Measurements from ENCODE around the gene TCN2. TPM values are rescaled to one million over a fixed set of nuclear protein-coding genes. Genes with fewer than 3 reads are reported as not detected.
A peak's percentile ranks its signal among the peaks of the same experiment; 100 is the strongest.

The TCN2 gene
- total and polyA plus RNA-seq, 2 donors (not counting 1 experiment from before 2014, with no cell fraction given) = 7.1 to 10.8 TPM

DNA sequence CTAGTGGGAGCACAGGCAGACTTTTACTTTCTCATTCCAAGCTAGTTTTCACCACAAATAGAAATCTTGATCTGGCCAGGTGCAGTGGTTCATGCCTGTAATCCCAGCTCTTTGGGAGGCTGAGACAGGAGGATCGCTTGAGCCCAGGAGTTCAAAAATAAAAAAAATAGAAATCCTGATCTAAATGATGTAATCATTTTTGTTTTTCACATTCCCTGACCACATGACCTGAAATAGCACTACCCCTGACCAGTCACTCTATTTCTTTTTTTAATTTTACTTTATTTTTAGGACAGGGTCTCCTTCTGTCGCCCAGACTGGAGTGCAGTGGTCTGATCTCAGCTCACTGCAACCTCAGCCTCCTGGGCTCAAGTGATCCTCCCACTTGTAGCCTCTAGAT, 2.3 kb upstream of the TCN2 start:
- Histone ChIP-seq H3K4me1 (ENCODE audit: control insufficient read depth, extremely low read depth, insufficient read depth, low read length) (peaks cover 25% of the 10 kb centered on the region), H3K9me3 (ENCODE audit: control insufficient read depth, insufficient read depth, low read depth, low read length) (no peaks in the 10 kb centered on the region), H2AFZ (ENCODE audit: low read length) (no peak overlapping the region), H3K27ac (ENCODE audit: insufficient read depth, low read length) (no peak overlapping the region), H4K20me1 (ENCODE audit: control insufficient read depth, extremely low read depth, insufficient read depth, low read length) (no peaks in the 10 kb centered on the region), H3K27me3 (ENCODE audit: control insufficient read depth, insufficient read depth, low read length) (no peaks in the 10 kb centered on the region), H3K9ac (ENCODE audit: insufficient read depth, low read length) (no peak overlapping the region), H3K4me3 (replicated peaks in 1 of 4; ENCODE audit: control extremely low read depth in 1 of 4, insufficient read depth in 1 of 4, low read depth in 3 of 4, low read length in 4 of 4) (no peak overlapping the region), H3K4me2 (ENCODE audit: extremely low read depth, insufficient read depth, low read length) (no peak overlapping the region), H3K79me2 (ENCODE audit: control insufficient read depth, insufficient read depth, low read length) (no peaks in the 10 kb centered on the region), H3K36me3 (ENCODE audit: control insufficient read depth, insufficient read depth, low read length) (no peaks in the 10 kb centered on the region)
- TF ChIP-seq CTCF (conservative IDR thresholded peaks at IDR 0.05 in 1 of 2, IDR thresholded peaks at IDR 0.05 in 1 of 2; ENCODE audit: low read depth in 1 of 2, low read length in 2 of 2) = no peak
- DNase-seq (ENCODE audit: low read depth in 2 of 2) = no peak

DNA sequence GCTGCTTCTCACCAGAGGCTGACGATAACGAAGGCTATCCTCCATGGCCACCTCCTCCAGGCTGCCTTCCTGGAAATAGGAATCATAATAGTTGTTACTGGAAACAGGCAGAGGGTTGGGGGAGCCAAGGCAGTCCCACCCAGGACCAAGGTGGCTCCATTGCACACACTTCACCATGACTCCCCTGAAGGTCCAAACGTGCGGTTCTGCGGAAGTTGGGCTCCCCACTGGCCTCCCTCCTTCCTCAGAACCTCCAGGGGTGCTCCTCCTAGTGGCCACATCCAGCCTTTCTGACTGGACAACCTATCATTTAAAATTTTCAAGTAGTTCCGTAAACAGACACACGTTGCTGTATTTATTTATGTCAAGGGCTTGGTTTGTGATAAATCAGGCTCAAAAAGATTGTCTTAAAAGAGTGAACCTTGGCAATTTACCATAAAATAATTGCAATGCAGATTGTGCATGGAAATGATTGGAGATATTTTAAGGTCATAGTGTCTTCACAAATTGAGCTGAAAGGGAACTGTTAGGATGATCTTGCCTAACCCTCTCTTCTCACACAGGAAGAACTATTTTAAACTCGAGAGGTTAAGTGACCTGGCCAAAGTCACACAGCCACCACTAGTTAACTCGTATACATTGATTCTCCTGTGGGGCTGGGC, 1.4 kb upstream of the TCN2 start:
- no peaks in the 10 kb centered on the region for H3K27me3 ChIP-seq (ENCODE audit: control insufficient read depth, insufficient read depth, low read length)
- H3K27ac ChIP-seq (ENCODE audit: insufficient read depth, low read length) = no peak overlapping the region
- H4K20me1 ChIP-seq (ENCODE audit: control insufficient read depth, extremely low read depth, insufficient read depth, low read length) = no peaks in the 10 kb centered on the region
- H2AFZ ChIP-seq (ENCODE audit: low read length) = peak overlapping the region; percentile 52
- H3K9ac ChIP-seq (ENCODE audit: insufficient read depth, low read length) = no peak overlapping the region
- TF ChIP-seq CTCF (conservative IDR thresholded peaks at IDR 0.05 in 1 of 2, IDR thresholded peaks at IDR 0.05 in 1 of 2; ENCODE audit: low read depth in 1 of 2, low read length in 2 of 2) (peak; percentile 58 to 73), EZH2 (IDR thresholded peaks at IDR 0.05; ENCODE audit: low read length, missing control alignments) (no peak)
- no peaks in the 10 kb centered on the region for H3K36me3 ChIP-seq (ENCODE audit: control insufficient read depth, insufficient read depth, low read length)
- no peaks in the 10 kb centered on the region for H3K9me3 ChIP-seq (ENCODE audit: control insufficient read depth, insufficient read depth, low read depth, low read length)
- H3K79me2 ChIP-seq (ENCODE audit: control insufficient read depth, insufficient read depth, low read length) = no peaks in the 10 kb centered on the region
- peak overlapping the region in 2 of 4 experiments; percentile 56 to 68 for H3K4me3 ChIP-seq (replicated peaks in 1 of 4; ENCODE audit: control extremely low read depth in 1 of 4, insufficient read depth in 1 of 4, low read depth in 3 of 4, low read length in 4 of 4)
- H3K4me1 ChIP-seq (ENCODE audit: control insufficient read depth, extremely low read depth, insufficient read depth, low read length) = peaks cover 29% of the 10 kb centered on the region
- peak; percentile 29 to 57 for DNase-seq (ENCODE audit: low read depth in 2 of 2)
- H3K4me2 ChIP-seq (ENCODE audit: extremely low read depth, insufficient read depth, low read length) = peak overlapping the region; percentile 46

GRCh38 chr22:30607300-30607930, 441 bp downstream of the TCN2 start:
- Histone ChIP-seq H3K9me3 (ENCODE audit: control insufficient read depth, insufficient read depth, low read depth, low read length) (no peaks in the 10 kb centered on the region), H3K79me2 (ENCODE audit: control insufficient read depth, insufficient read depth, low read length) (no peaks in the 10 kb centered on the region), H3K27ac (ENCODE audit: insufficient read depth, low read length) (peak overlapping the region; percentile 76), H2AFZ (ENCODE audit: low read length) (peak overlapping the region; percentile 94), H3K9ac (ENCODE audit: insufficient read depth, low read length) (no peak overlapping the region), H3K4me3 (replicated peaks in 1 of 4; ENCODE audit: control extremely low read depth in 1 of 4, insufficient read depth in 1 of 4, low read depth in 3 of 4, low read length in 4 of 4) (peak overlapping the region; percentile 37 to 68 (median 49)), H3K27me3 (ENCODE audit: control insufficient read depth, insufficient read depth, low read length) (no peaks in the 10 kb centered on the region), H4K20me1 (ENCODE audit: control insufficient read depth, extremely low read depth, insufficient read depth, low read length) (no peaks in the 10 kb centered on the region), H3K4me2 (ENCODE audit: extremely low read depth, insufficient read depth, low read length) (peak overlapping the region; percentile 92), H3K4me1 (ENCODE audit: control insufficient read depth, extremely low read depth, insufficient read depth, low read length) (peaks cover 29% of the 10 kb centered on the region), H3K36me3 (ENCODE audit: control insufficient read depth, insufficient read depth, low read length) (no peaks in the 10 kb centered on the region)
- TF ChIP-seq EZH2 (IDR thresholded peaks at IDR 0.05; ENCODE audit: low read length, missing control alignments) (no peak), CTCF (conservative IDR thresholded peaks at IDR 0.05 in 1 of 2, IDR thresholded peaks at IDR 0.05 in 1 of 2; ENCODE audit: low read depth in 1 of 2, low read length in 2 of 2) (no peak)
- DNase-seq (ENCODE audit: low read depth in 2 of 2) = no peak
